H9 (cell line): ENCODE measurements around the gene MAP6. TPM values are rescaled to one million over a fixed set of nuclear protein-coding genes. Genes with fewer than 3 reads are reported as not detected.

ENCODE experiments used
- DNase-seq: peaks from one replicate; pipeline ENCODE4 v3.0.0-alpha.2; 2017
- H2AFZ ChIP-seq: one replicate; pipeline ENCODE4 v1.6.1; 2013; ENCODE audit warnings: mild to moderate bottlenecking, low read length, control low read depth, moderate library complexity
- H2AK5ac ChIP-seq: 2 replicates; pipeline ENCODE4 v1.6.1; 2013; ENCODE audit warnings: low read length, control low read depth, mixed read lengths; ENCODE audit not compliant: insufficient read length
- H2BK120ac ChIP-seq: one replicate; pipeline ENCODE4 v1.6.1; 2013; ENCODE audit warnings: low read depth, mild to moderate bottlenecking, low read length, control low read depth, inconsistent platforms; ENCODE audit not compliant: poor library complexity, severe bottlenecking
- H2BK12ac ChIP-seq: 2 replicates; pipeline ENCODE4 v1.6.1; 2013; ENCODE audit warnings: low read length, control low read depth, mixed read lengths, low read depth; ENCODE audit not compliant: insufficient read length
- H2BK15ac ChIP-seq: 2 replicates; pipeline ENCODE4 v1.6.1; 2013; ENCODE audit warnings: low read depth, low read length, control low read depth
- H2BK20ac ChIP-seq: one replicate; pipeline ENCODE4 v1.6.1; 2013; ENCODE audit warnings: low read depth, mild to moderate bottlenecking, low read length, control low read depth, inconsistent platforms; ENCODE audit not compliant: poor library complexity, severe bottlenecking
- H2BK5ac ChIP-seq: 2 replicates; pipeline ENCODE4 v1.6.1; 2013; ENCODE audit warnings: low read length, control low read depth, mixed read lengths; ENCODE audit not compliant: insufficient read length
- H3K14ac ChIP-seq: 2 replicates; pipeline ENCODE4 v1.6.1; 2013; ENCODE audit warnings: low read length, control low read depth; ENCODE audit not compliant: insufficient read depth
- H3K18ac ChIP-seq: 2 replicates; pipeline ENCODE4 v1.6.1; 2013; ENCODE audit warnings: low read depth, mild to moderate bottlenecking, mixed read lengths, low read length, control low read depth; ENCODE audit not compliant: insufficient read length
- H3K23ac ChIP-seq: 2 replicates; pipeline ENCODE4 v1.6.1; 2013; ENCODE audit warnings: low read length, control low read depth, mixed read lengths, low read depth; ENCODE audit not compliant: insufficient read length
- H3K23me2 ChIP-seq: 2 replicates; pipeline ENCODE4 v1.6.1; 2013; ENCODE audit warnings: low read depth, mild to moderate bottlenecking, mixed read lengths, low read length, control low read depth; ENCODE audit not compliant: insufficient read length, poor library complexity, severe bottlenecking
- H3K27ac ChIP-seq: 2 replicates; pipeline ENCODE4 v1.5.1; 2013; ENCODE audit warnings: low read length, control low read depth, mixed read lengths, low read depth; ENCODE audit not compliant: insufficient read length
- H3K27me3 ChIP-seq: 2 replicates; pipeline ENCODE4 v1.6.1; 2013; ENCODE audit warnings: low read length, control low read depth, inconsistent platforms; ENCODE audit not compliant: insufficient read depth
- H3K4ac ChIP-seq: 2 replicates; pipeline ENCODE4 v1.6.1; 2013; ENCODE audit warnings: low read depth, mild to moderate bottlenecking, control low read depth, inconsistent platforms, low read length, moderate library complexity
- H3K4me1 ChIP-seq: 2 replicates; pipeline ENCODE4 v1.6.1; 2013; ENCODE audit warnings: low read length, control low read depth, inconsistent platforms; ENCODE audit not compliant: insufficient read depth
- H3K4me2 ChIP-seq: 2 replicates; pipeline ENCODE4 v1.6.1; 2013; ENCODE audit warnings: low read length, control low read depth, mixed read lengths; ENCODE audit not compliant: insufficient read length, insufficient read depth
- H3K56ac ChIP-seq: 2 replicates; pipeline ENCODE4 v1.6.1; 2013; ENCODE audit warnings: low read depth, mild to moderate bottlenecking, mixed read lengths, low read length, control low read depth; ENCODE audit not compliant: insufficient read length
- H3K79me1 ChIP-seq: 2 replicates; pipeline ENCODE4 v1.6.1; 2013; ENCODE audit warnings: low read depth, mild to moderate bottlenecking, moderate library complexity, low read length, control low read depth, inconsistent platforms; ENCODE audit not compliant: insufficient read depth, poor library complexity, severe bottlenecking
- H3K79me2 ChIP-seq: 2 replicates; pipeline ENCODE4 v1.6.1; 2013; ENCODE audit warnings: low read length, control low read depth, inconsistent platforms; ENCODE audit not compliant: insufficient read depth
- H3K9ac ChIP-seq: 2 replicates; pipeline ENCODE4 v1.6.1; 2013; ENCODE audit warnings: low read length, control low read depth, mixed read lengths; ENCODE audit not compliant: insufficient read length; ENCODE audit errors: extremely low read depth
- H3K9me3 ChIP-seq: one replicate; pipeline ENCODE4 v1.6.1; 2013; ENCODE audit warnings: low read depth, low read length, inconsistent platforms; ENCODE audit not compliant: control insufficient read depth
- H3T11ph ChIP-seq: one replicate; pipeline ENCODE4 v1.6.1; 2013; ENCODE audit warnings: mild to moderate bottlenecking, low read length, control low read depth, inconsistent platforms
- H4K20me1 ChIP-seq: one replicate; pipeline ENCODE4 v1.6.1; 2013; ENCODE audit not compliant: control insufficient read depth, insufficient read length, insufficient read depth
- H4K5ac ChIP-seq: 2 replicates; pipeline ENCODE4 v1.6.1; 2013; ENCODE audit warnings: low read depth, mild to moderate bottlenecking, mixed read lengths, low read length, control low read depth; ENCODE audit not compliant: insufficient read length
- H4K8ac ChIP-seq: replicated peaks from 2 replicates; pipeline ENCODE4 v1.6.1; 2013; ENCODE audit warnings: low read length, control low read depth, mixed read lengths, low read depth; ENCODE audit not compliant: insufficient read length
- H4K91ac ChIP-seq: 2 replicates; pipeline ENCODE4 v1.6.1; 2013; ENCODE audit warnings: low read depth, mild to moderate bottlenecking, moderate library complexity, mixed read lengths, low read length, control low read depth; ENCODE audit not compliant: insufficient read length
- H3K27ac Mint-ChIP-seq, 3 experiments: 2 replicates in 2 of 3; 3 replicates in 1 of 3; pipeline ENCODE4 v1.8.0; 2020 to 2021; ENCODE audit warnings: mixed read lengths in 3 of 3, mild to moderate bottlenecking in 1 of 3, moderate library complexity in 1 of 3
- H3K27me3 Mint-ChIP-seq: 2 replicates; pipeline ENCODE4 v1.8.0; 2021; ENCODE audit warnings: low read depth, mild to moderate bottlenecking, moderate library complexity, mixed read lengths
- H3K36me3 Mint-ChIP-seq, 3 experiments: 2 replicates in 2 of 3; 3 replicates in 1 of 3; pipeline ENCODE4 v1.8.0; 2020 to 2021; ENCODE audit warnings: low read depth in 3 of 3, mixed read lengths in 3 of 3; ENCODE audit not compliant: insufficient read depth in 1 of 3
- H3K4me1 Mint-ChIP-seq, 2 experiments: 2 replicates each; pipeline ENCODE4 v1.8.0; 2020; ENCODE audit warnings: mixed read lengths in 2 of 2
- H3K4me3 Mint-ChIP-seq, 2 experiments: 2 replicates in 1 of 2; 3 replicates in 1 of 2; pipeline ENCODE4 v1.8.0; 2020 to 2021; ENCODE audit warnings: mild to moderate bottlenecking in 2 of 2, mixed read lengths in 2 of 2, moderate library complexity in 1 of 2
- H3K9me3 Mint-ChIP-seq, 2 experiments: 2 replicates in 1 of 2; 3 replicates in 1 of 2; pipeline ENCODE4 v1.8.0; 2020; ENCODE audit warnings: mild to moderate bottlenecking in 2 of 2, mixed read lengths in 2 of 2, moderate library complexity in 1 of 2
- CTCF ChIP-seq: fragments of 200-600 bp; sonication (generic); conservative IDR thresholded peaks from 3 replicates; pipeline ENCODE4 v1.8.0; 2021; ENCODE audit warnings: antibody characterized with exemption, mild to moderate bottlenecking
- WGBS: extraction: QIAGEN DNeasy Blood & Tissue Kit; methylation state at CpG from one replicate; pipeline ENCODE4 v1.1.7; 2013; ENCODE audit warnings: missing lambda C conversion rate, low lambda C conversion rate, mixed read lengths; ENCODE audit not compliant: insufficient read length; ENCODE audit errors: extremely low coverage; 5-methylcytosine and 5-hydroxymethylcytosine counted together
- total RNA-seq: library from RNA; stranded (reverse); gene quantifications from 2 replicates; pipeline ENCODE4 v1.2.1, GENCODE V29; 2021

Gene MAP6
- total RNA-seq, 1 experiment from 2014 or later = 0.77 TPM

GRCh38 chr11:75635066-75635862 is 33.6 kb downstream of the MAP6 start:
- no peak overlapping the region for H2BK5ac ChIP-seq
- H3K23ac ChIP-seq = no peak overlapping the region
- no peak overlapping the region for H3K27ac ChIP-seq
- H3T11ph ChIP-seq = no peak overlapping the region
- no peaks in the 10 kb centered on the region for H3K4me1 ChIP-seq
- no peak overlapping the region for H4K5ac ChIP-seq
- H3K4me2 ChIP-seq = no peak overlapping the region
- Mint-ChIP-seq H3K27ac (no peak overlapping the region), H3K27me3 (peaks cover 6% of the 10 kb centered on the region), H3K36me3 (no peaks in the 10 kb centered on the region; a peak in 1 of 7 replicates), H3K4me3 (no peak overlapping the region), H3K4me1 (peaks cover 23 to 51% of the 10 kb centered on the region in 2 experiments), H3K9me3 (no peaks in the 10 kb centered on the region)
- no peak overlapping the region for H2BK120ac ChIP-seq
- no peak overlapping the region for H3K4ac ChIP-seq
- no peaks in the 10 kb centered on the region for H4K20me1 ChIP-seq
- no peak overlapping the region for H3K56ac ChIP-seq
- H3K79me2 ChIP-seq = no peaks in the 10 kb centered on the region
- no peak overlapping the region for H4K91ac ChIP-seq
- no peaks in the 10 kb centered on the region for H3K9me3 ChIP-seq
- H3K27me3 ChIP-seq = no peaks in the 10 kb centered on the region
- no peak overlapping the region for H2AFZ ChIP-seq
- H3K14ac ChIP-seq = no peak overlapping the region
- H2BK12ac ChIP-seq = no peak overlapping the region
- H3K23me2 ChIP-seq = no peaks in the 10 kb centered on the region
- TF ChIP-seq CTCF = no peak
- no CpG with 5 or more reads among the region's 16 CpGs for WGBS
- H4K8ac ChIP-seq = no peak overlapping the region
- no peak overlapping the region for H2AK5ac ChIP-seq
- no peak overlapping the region for H3K18ac ChIP-seq
- H3K9ac ChIP-seq = no peak overlapping the region
- H3K79me1 ChIP-seq = no peaks in the 10 kb centered on the region
- no peak overlapping the region for H2BK20ac ChIP-seq
- no peak for DNase-seq
- H2BK15ac ChIP-seq = no peak overlapping the region
